HTR-8/SVneo (cell line): ENCODE measurements around the gene TENT4B.

Source experiments
- DNase-seq: peaks from one replicate; pipeline ENCODE4 v3.0.0; 2011; ENCODE audit warnings: low spot score, mixed read lengths; ENCODE audit not compliant: insufficient read length
- FAIRE-seq: peaks from 2 replicates; lab custom pipeline; 2011; peaks lifted over from hg19 to GRCh38; lab: Jason Lieb, UNC

TENT4B gene

DNA sequence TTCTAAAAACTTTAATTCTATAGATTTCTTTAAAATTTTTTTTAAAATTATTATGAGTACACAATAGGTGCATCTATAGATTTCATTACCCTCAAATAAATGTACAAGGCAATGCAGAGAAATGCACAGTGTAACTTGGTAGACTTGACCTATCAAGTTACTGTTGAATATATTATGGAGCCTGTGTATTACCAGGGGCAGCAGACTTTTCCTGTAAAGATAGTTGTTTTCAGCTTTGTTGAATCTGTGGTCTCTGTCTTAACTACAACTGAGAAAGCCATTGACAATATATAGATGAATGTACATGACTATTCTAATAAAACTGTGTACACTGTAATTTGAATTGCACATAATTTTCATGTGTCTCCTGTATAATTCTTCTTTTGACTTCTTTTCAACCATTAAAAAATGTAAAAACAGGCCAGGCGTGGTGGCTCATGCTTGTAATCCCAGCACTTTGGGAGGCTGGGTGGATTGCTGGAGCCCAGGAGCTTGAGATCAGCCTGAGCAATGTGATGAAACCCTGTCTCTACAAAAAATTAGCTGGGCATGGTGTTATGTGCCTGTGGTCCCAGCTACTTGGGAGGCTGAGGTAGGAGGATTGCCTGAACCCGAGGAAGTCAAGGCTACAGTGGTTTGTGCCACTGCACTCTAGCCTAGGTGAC lies 39.4 kb downstream of the TENT4B start:
- no peak for FAIRE-seq
- no peak for DNase-seq

DNA sequence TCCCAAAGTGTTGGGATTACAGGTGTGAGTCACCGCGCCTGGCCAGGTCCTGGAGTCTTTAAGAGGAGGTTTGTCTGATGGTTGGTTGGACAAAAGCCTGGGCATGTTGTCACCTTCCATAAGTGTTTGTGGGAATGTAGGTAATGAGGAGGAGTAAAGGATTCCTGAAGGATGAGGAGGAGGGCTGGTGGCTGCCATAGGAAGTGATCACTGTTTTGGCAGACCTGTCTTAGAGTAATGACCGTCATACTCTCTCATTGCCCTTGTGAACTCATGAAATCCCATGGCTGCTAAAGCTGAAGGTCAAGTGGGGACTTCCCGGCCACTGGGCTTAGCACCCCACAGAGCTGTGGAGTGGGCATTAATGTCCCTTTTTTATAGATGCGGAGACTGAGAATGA lies 40.5 kb downstream of the TENT4B start:
- DNase-seq: no peak
- no peak for FAIRE-seq

DNA sequence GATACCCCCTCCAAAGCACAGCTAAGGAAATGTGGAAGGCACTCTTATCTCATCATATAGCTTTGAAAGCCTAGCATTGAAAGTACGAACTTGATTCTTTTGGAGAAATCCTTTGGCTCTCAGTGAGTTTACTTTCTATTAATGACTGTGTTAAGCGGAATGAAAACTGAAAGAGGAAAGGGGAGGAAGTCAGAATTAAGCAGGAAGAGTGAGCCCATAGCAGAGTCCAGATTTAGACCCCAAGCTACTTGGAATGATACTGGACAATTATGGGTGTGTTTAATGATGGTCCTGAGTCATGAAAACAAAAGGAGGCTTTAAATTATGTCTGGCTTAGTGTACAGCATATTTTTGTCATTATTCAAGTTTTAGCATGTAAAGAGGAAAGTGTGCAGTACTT lies 42.2 kb downstream of the TENT4B start:
- no peak for DNase-seq
- no peak for FAIRE-seq

- DNase-seq (no peak), FAIRE-seq (no peak)
Observed at GRCh38 chr16:50195756-50196155, 42.6 kb downstream of the TENT4B start.

DNA sequence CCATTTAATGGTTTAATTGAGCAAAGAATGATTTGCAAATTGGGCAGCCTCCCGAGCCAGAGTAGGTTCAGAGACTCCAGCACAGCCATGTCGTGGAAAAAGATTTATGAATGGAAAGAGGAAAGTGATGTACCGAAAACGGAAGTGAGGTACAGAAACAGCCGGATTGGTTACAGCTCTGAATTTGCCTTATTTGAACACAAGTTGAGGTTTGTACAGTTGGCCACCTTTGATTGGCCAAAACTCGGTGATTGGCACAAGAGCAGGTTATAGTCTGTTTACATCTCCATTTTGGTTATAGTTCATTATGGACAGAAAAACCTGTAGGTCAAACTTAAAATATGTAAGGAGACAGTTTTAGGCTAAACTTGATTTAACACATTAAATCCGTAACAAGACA lies 44.5 kb downstream of the TENT4B start:
- no peak for FAIRE-seq
- no peak for DNase-seq

DNA sequence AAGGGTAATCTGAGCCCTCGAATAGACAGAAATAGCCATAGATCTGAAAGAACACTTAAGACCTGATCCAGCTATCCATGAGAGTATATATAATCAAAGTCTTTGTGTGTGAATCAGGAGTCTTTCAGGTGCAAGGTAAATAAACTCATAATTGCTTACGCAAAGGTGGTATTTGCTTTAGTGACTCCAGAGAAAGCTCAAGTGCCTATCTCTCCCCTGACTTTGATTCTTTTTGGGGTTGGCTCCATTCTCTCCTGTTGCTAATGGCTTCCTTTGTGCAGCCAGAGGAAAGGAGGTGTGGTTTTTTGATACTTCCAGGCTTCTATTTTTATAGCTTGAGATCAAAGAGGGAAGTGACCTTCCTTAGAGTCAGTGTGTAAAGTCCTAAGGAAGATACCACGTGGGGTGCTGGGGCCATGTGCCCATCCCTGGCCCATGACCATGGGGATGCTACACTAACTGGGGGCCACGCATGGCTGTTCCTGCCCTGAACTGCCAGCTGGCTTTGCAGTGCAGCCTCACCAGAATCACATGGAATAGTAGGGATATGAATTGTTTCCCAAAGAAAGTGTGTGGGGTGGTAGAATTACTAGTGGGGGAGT lies 45.8 kb downstream of the TENT4B start:
- DNase-seq: no peak
- FAIRE-seq: no peak

DNA sequence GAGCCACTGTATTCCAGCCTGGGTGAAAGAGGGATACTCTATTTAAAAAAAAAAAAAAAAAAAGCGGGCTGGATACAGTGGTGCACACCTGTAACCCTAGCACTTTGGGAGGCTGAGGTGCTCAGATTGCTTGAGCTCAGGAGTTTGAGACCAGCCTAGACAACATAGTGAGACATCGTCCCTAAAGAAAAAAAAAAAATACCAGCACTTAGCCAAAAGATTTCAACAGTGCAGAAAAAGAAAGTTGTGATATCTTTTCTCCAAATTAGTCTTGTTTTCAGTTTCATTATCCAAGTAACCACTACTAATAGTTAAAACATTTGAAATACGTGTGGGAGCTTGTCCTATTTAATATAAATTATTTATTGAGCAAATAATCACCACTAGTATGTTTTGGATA lies 48.7 kb downstream of the TENT4B start:
- DNase-seq (no peak), FAIRE-seq (no peak)

- DNase-seq (peak; percentile 75), FAIRE-seq (no peak)
Observed at GRCh38 chr16:50202926-50203624, 50.0 kb downstream of the TENT4B start.

- FAIRE-seq (no peak), DNase-seq (no peak)
Observed at GRCh38 chr16:50203681-50204080, 50.6 kb downstream of the TENT4B start.

- FAIRE-seq (no peak), DNase-seq (no peak)
Observed at GRCh38 chr16:50204453-50205108, 51.5 kb downstream of the TENT4B start.

DNA sequence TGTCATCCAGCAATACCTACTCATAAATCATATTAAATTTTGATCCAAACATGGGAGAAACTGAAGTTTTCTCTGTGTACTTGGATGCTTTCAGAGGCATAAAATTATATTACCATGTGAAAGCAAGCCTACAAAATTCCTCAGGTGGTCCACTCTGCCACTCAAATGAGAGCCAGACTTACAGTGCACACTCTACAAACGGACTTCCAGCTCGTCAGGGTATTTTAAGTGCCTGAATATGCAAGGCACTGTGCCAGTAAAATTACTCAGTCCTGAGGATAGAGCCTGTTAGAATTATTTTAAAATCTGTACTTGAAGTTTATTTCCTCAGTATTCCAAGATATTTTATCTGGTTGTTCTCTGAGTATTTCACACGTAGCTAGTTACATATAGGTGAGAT lies 54.5 kb downstream of the TENT4B start:
- FAIRE-seq (no peak), DNase-seq (no peak)

GRCh38 chr16:50208460-50208931 lies 55.4 kb downstream of the TENT4B start:
- no peak for FAIRE-seq

DNA sequence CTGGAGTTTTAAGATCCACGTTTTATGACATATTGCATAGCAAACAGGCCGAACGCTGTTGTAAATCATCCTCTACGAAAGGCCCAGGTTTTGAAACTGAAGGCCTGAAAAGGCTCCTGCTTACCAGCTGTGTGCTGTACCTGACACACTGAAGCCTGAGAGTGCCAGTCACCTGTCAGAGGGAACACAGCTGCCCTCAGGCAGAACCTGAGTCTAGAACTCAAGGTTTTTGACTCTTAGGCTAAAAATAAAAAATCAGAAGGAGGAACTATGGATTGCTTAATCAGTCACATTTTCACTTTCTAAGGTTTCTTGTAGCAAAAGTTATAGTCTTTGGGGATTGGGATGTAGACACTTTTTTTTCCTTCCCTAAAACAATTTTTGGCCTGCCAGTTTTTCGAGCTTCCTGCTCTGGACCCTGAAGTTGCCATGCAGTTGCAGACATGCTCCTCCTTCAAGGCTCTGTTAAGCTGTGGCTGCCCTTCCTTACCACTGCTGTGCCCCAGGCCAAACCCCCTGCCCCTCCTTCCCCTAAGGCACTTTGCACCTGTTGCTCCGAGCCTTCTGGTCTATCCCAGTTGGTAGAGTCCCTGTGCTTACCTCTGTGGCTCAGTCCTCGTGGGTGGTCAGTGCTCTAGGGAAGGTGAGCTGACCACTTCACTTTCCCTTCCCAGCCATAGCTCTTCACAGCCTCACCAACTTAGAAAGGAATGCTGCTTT lies 56.6 kb downstream of the TENT4B start:
- no peak for DNase-seq
- no peak for FAIRE-seq

More at GRCh38 chr16:50208460-50208931, 55.4 kb downstream of the TENT4B start:
- peak; percentile 29 for DNase-seq

- FAIRE-seq: no peak
- DNase-seq: peak; percentile 55
Observed at GRCh38 chr16:50210266-50211038, 57.3 kb downstream of the TENT4B start.

DNA sequence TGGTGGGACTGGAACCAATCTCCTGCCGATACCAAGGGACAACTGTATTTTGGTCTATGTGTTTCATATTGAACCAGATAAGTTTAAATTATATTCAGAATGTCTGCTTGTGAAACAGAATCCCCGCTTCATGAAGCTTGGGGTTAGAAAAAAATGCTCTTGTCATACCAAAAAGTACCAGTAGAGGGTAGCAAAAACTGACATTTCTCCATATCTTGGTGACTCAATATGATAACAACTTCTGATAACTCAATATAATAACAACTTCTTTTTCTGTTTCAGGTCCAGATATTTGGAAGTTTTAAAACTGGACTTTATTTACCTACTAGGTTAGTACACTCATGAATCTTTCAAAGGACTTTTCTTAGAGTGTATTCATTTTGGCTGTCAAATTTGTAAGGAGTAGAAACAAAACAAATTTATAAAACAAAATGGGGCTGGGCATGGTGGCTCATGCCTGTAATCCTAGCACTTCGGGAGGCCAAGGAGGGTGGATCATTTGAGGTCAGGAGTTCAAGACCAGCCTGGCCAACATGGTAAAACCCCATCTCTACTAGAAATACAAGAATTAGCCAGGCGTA lies 60.9 kb downstream of the TENT4B start:
- FAIRE-seq: no peak
- DNase-seq: peak; percentile 41

DNA sequence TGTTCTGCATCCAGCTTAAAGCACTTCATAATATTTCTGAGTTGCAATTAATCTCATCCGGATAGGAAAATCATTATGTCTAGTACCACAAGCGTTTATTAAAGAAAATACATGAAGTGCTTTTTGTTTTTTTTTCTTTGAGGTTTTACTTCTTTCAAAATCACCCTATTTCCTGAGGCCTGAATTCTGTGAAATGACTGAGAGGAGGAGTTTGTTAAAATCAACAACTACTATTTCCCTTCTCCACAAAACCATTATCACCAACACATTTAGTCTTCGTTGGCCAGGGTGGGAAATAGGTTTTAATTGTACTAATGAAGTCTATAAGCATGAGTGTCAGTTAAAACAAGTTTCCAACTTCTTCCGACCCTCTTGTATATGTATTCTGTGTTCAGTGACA lies 62.6 kb downstream of the TENT4B start:
- FAIRE-seq: no peak
- DNase-seq: no peak

DNA sequence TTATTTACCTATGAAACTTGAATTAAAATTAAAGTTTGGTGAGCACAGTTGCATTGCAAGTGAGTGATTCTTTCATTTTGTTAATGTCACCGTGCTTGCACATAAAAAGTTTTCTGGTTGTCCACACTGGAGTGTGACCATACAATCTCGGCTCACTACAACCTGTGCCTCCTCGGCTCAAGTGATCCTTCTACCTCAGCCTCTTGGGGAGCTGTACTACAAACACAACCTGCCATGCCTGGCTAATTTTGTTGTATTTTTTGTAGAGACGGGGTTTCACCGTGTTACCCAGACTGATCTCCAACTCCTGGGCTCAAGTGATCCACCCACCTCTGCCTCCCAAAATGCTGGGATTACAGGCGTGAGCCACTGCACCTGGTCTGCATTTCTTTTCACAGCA lies 63.1 kb downstream of the TENT4B start:
- DNase-seq (no peak), FAIRE-seq (no peak)

DNA sequence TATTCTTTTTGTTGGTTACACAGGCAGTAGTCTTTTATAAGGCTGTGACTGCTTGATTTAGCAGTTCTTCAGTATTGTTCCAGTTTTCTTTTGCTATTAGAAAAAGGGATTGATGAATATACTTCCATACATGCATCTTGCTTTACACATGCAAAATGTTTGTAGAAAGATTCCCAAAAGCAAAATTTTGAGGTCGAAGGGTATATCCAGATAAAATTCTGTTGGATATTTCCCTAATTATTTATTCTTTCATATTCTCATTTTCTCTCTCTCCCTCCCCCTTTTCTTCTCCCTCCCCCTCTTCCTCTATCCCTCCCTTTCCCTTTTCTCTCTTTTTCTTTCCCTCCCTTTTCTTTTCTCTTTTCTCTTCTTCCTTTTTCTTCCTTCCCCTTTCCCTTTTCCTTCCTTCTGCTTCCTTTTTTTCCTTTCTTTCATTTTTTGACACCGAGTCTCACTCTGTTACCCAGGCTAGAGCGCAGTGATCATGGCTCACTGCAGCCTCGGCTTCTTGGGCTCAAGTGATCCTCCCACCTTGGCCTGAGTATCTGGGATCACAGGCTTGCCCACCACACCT lies 66.4 kb downstream of the TENT4B start:
- DNase-seq: no peak
- no peak for FAIRE-seq

DNA sequence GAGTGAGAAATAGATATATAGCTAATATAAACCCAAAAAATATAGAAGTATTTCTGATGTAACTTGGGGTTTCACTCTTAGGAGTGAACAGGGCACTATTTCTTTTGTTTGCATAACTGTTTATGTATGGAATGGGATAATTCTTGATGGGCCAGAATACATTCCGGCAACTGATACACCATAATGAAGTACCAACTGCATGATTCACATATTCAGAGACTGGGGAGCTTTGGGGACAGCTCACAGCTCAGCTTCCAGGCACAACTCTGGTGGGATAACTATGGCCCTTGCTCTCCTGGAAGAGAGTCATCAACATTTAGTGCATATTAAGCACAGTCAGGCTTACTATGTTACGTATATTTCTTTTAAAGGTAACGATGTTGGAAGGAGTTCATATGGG lies 71.2 kb downstream of the TENT4B start:
- DNase-seq (no peak), FAIRE-seq (no peak)
